SK-N-SH (cell line): Measurements from ENCODE around the gene PSMD3. TPM values are rescaled to one million over a fixed set of nuclear protein-coding genes. Genes with fewer than 3 reads are reported as not detected.
A peak's percentile ranks its signal among the peaks of the same experiment; 100 is the strongest.

Experiments
- CTCF ChIA-PET: fragments of 300-600, 350-600 bp; formaldehyde crosslinking; extraction: SDS; loops from one replicate; lab custom pipeline; 2021; lab: Yijun Ruan, JAX
- POLR2A ChIA-PET: fragments of 350-600 bp; sonication (Branson Sonifier 250); formaldehyde crosslinking; extraction: SDS; loops from one replicate; lab custom pipeline; 2020; ENCODE audit warnings: antibody characterized with exemption, inconsistent platforms; lab: Yijun Ruan, JAX
- DNase-seq: peaks from one replicate; pipeline ENCODE4 v3.0.0; 2012
- H2AFZ ChIP-seq: fragments of 200-600 bp; sonication (generic); 2 replicates; pipeline ENCODE4 v1.8.1; 2016; ENCODE audit warnings: antibody characterized with exemption, mild to moderate bottlenecking, low read depth
- H3F3A ChIP-seq: fragments of 200-600 bp; sonication (generic); replicated peaks from 2 replicates; pipeline ENCODE3; 2016; ENCODE audit warnings: antibody characterized with exemption, mild to moderate bottlenecking; ENCODE audit not compliant: insufficient read depth
- H3K27ac ChIP-seq, 2 experiments: fragments of 200-500 bp in 1 of 2; fragments of 200-600 bp in 1 of 2; sonication (Bioruptor generic) in 1 of 2; sonication (generic), shearing (Covaris generic) in 1 of 2; 2 replicates each; pipeline versions ENCODE4 v1.5.1 to v1.6.1; 2014 to 2016; ENCODE audit warnings: low read depth in 2 of 2, inconsistent platforms in 1 of 2, low read length in 1 of 2, mild to moderate bottlenecking in 1 of 2, mixed read lengths in 1 of 2
- H3K27me3 ChIP-seq: fragments of 200-600 bp; sonication (generic), shearing (Covaris generic); 2 replicates; pipeline ENCODE4 v1.6.1; 2016; ENCODE audit warnings: mixed run types; ENCODE audit not compliant: insufficient read depth
- H3K36me3 ChIP-seq, 2 experiments: fragments of 200-500 bp in 1 of 2; fragments of 200-600 bp in 1 of 2; sonication (Bioruptor generic) in 1 of 2; sonication (generic) in 1 of 2; replicated peaks in 1 of 2; 2 replicates each; pipeline versions ENCODE3 to v1.5.1; 2014 to 2016; ENCODE audit warnings: low read length in 1 of 2, mild to moderate bottlenecking in 1 of 2; ENCODE audit not compliant: insufficient read depth in 2 of 2, control insufficient read depth in 1 of 2
- H3K4me1 ChIP-seq, 2 experiments: fragments of 200-500 bp in 1 of 2; fragments of 200-600 bp in 1 of 2; sonication (Bioruptor generic) in 1 of 2; sonication (generic), shearing (Covaris generic) in 1 of 2; 2 replicates each; pipeline versions ENCODE4 v1.5.1 to v1.6.1; 2014 to 2016; ENCODE audit warnings: low read depth in 1 of 2, low read length in 1 of 2, mixed run types in 1 of 2; ENCODE audit not compliant: insufficient read depth in 2 of 2, control insufficient read depth in 1 of 2
- H3K4me2 ChIP-seq: fragments of 200-600 bp; sonication (generic), shearing (Covaris generic); 2 replicates; pipeline ENCODE4 v1.6.1; 2017; ENCODE audit warnings: mixed run types
- H3K4me3 ChIP-seq, 2 experiments: fragments of 200-500 bp in 1 of 2; fragments of 200-600 bp in 1 of 2; sonication (Bioruptor generic) in 1 of 2; sonication (generic), shearing (Covaris generic) in 1 of 2; 2 replicates each; pipeline versions ENCODE4 v1.5.1 to v1.8.1; 2014 to 2016; ENCODE audit warnings: low read depth in 2 of 2, inconsistent platforms in 1 of 2, low read length in 1 of 2, mild to moderate bottlenecking in 1 of 2, mixed read lengths in 1 of 2, moderate library complexity in 1 of 2
- H3K79me2 ChIP-seq: fragments of 200-600 bp; sonication (generic); 2 replicates; pipeline ENCODE4 v1.8.1; 2017; ENCODE audit warnings: mild to moderate bottlenecking; ENCODE audit not compliant: insufficient read depth
- H3K9ac ChIP-seq: fragments of 200-600 bp; sonication (generic); 2 replicates; pipeline ENCODE4 v1.6.1; 2017; ENCODE audit warnings: mixed run types
- H3K9me2 ChIP-seq: fragments of 200-600 bp; sonication (generic); 2 replicates; pipeline ENCODE4 v1.6.1; 2017; ENCODE audit warnings: mixed run types
- H3K9me3 ChIP-seq: fragments of 200-600 bp; sonication (generic); 2 replicates; pipeline ENCODE4 v1.6.1; 2017; ENCODE audit warnings: mixed run types, mild to moderate bottlenecking, moderate library complexity
- H4K20me1 ChIP-seq: fragments of 200-600 bp; sonication (generic); 2 replicates; pipeline ENCODE4 v1.6.1; 2017; ENCODE audit warnings: mild to moderate bottlenecking, mixed run types; ENCODE audit not compliant: insufficient read depth
- CTCF ChIP-seq: fragments of 200-600 bp; sonication (generic); IDR thresholded peaks from 2 replicates; pipeline ENCODE4 v1.6.1; 2017; ENCODE audit warnings: antibody characterized with exemption, mild to moderate bottlenecking, moderate library complexity
- ELF1 ChIP-seq: IDR thresholded peaks from 2 replicates; pipeline ENCODE4 v1.4.0; 2012
- EP300 ChIP-seq, 2 experiments: IDR thresholded peaks; 2 replicates each; pipeline versions ENCODE4 v1.4.0 to v1.6.1; 2012; ENCODE audit warnings: borderline replicate concordance in 1 of 2, low read depth in 1 of 2, low read length in 1 of 2
- EZH2phosphoT487 ChIP-seq: fragments of 200-600 bp; sonication (generic); IDR thresholded peaks from 2 replicates; pipeline ENCODE4 v1.6.1; 2017; ENCODE audit warnings: low read depth, mixed run types, mild to moderate bottlenecking, antibody characterized with exemption, moderate library complexity, borderline replicate concordance
- FOSL2 ChIP-seq: IDR thresholded peaks from 2 replicates; pipeline ENCODE4 v1.4.0; 2012; ENCODE audit warnings: low read depth, mild to moderate bottlenecking, moderate library complexity, borderline replicate concordance
- FOXJ3 ChIP-seq: sonication (generic); formaldehyde crosslinking; IDR thresholded peaks from 2 replicates; pipeline ENCODE4 v1.5.1; 2020; ENCODE audit warnings: mild to moderate bottlenecking, missing genetic modification reagents
- FOXM1 ChIP-seq: IDR thresholded peaks from 2 replicates; pipeline ENCODE4 v1.4.0; 2012; ENCODE audit warnings: low read depth, mild to moderate bottlenecking
- GABPA ChIP-seq: IDR thresholded peaks from 2 replicates; pipeline ENCODE4 v1.4.0; 2012; ENCODE audit warnings: low read depth, mild to moderate bottlenecking
- GATA2 ChIP-seq: sonication (generic); formaldehyde crosslinking; IDR thresholded peaks from 2 replicates; pipeline ENCODE4 v1.5.0; 2020; ENCODE audit warnings: mild to moderate bottlenecking, missing genetic modification reagents
- JUND ChIP-seq: IDR thresholded peaks from 2 replicates; pipeline ENCODE4 v1.4.0; 2012
- MEF2A ChIP-seq: IDR thresholded peaks from 2 replicates; pipeline ENCODE4 v1.4.0; 2012; ENCODE audit warnings: low read depth, borderline replicate concordance
- NFIC ChIP-seq: IDR thresholded peaks from 2 replicates; pipeline ENCODE4 v1.4.0; 2012; ENCODE audit warnings: borderline replicate concordance
- POLR2AphosphoS5 ChIP-seq: IDR thresholded peaks from 2 replicates; pipeline ENCODE4 v1.6.1; 2012; ENCODE audit warnings: low read depth, low read length
- RCOR1 ChIP-seq: fragments of 150-350 bp; IDR thresholded peaks from 2 replicates; pipeline ENCODE4 v1.6.1; 2017; ENCODE audit warnings: antibody characterized with exemption, low read length
- REST ChIP-seq: IDR thresholded peaks from 2 replicates; pipeline ENCODE4 v1.6.1; 2012; ENCODE audit warnings: mild to moderate bottlenecking, low read depth, low read length, moderate library complexity
- RXRA ChIP-seq: IDR thresholded peaks from 2 replicates; pipeline ENCODE4 v1.4.0; 2012; ENCODE audit warnings: low read depth, mild to moderate bottlenecking, borderline replicate concordance
- SIN3A ChIP-seq: IDR thresholded peaks from 2 replicates; pipeline ENCODE4 v1.6.1; 2012; ENCODE audit warnings: low read depth, mild to moderate bottlenecking, low read length, moderate library complexity, borderline replicate concordance
- TAF1 ChIP-seq: IDR thresholded peaks from 2 replicates; pipeline ENCODE4 v1.6.1; 2012; ENCODE audit warnings: low read depth, mild to moderate bottlenecking, low read length, moderate library complexity, borderline replicate concordance
- USF2 ChIP-seq: fragments of 150-350 bp; IDR thresholded peaks from 2 replicates; pipeline ENCODE4 v1.6.1; 2017; ENCODE audit warnings: antibody characterized with exemption, low read length, low read depth, borderline replicate concordance
- WGBS: methylation state at CpG from one replicate; pipeline ENCODE4 v1.1.6; 2017; ENCODE audit warnings: low lambda C conversion rate; 5-methylcytosine and 5-hydroxymethylcytosine counted together
- polyA plus RNA-seq, 3 experiments: library from polyadenylated mRNA; depleted of rRNA; stranded (reverse); fragments of >200 nt; gene quantifications; 2 replicates each; pipeline ENCODE4 v1.2.3, GENCODE V29; 2012

PSMD3 gene
- polyA plus RNA-seq, 1 of the 3 experiments (the other 2 are of a cell fraction): 104 TPM

GRCh38 chr17:39938140-39938869, 42.3 kb upstream of the PSMD3 start:
- no peak overlapping the region for H3K4me2 ChIP-seq
- no peaks in the 10 kb centered on the region for H3K79me2 ChIP-seq
- H2AFZ ChIP-seq: no peak overlapping the region
- no peak overlapping the region for H3K4me3 ChIP-seq
- peaks cover 9 to 14% of the 10 kb centered on the region in 2 experiments; a peak in 2 of 4 replicates for H3K4me1 ChIP-seq
- H3K9me2 ChIP-seq: no peaks in the 10 kb centered on the region
- CTCF ChIA-PET: interaction anchor here (0.6 to 4.8 kb wide), 7 partner anchors 11 to 65 kb away, joined by 3 to 33 read pairs (median 13); partner anchors contain the start of genes LRRC3C, ORMDL3 and PSMD3
- TF ChIP-seq MEF2A: no peak
- no peak for TF ChIP-seq GATA2 (CRISPR knock-in tag)
- no peak for TF ChIP-seq RXRA
- no peak for TF ChIP-seq FOSL2
- TF ChIP-seq JUND: no peak
- TF ChIP-seq SIN3A: no peak
- no peak for TF ChIP-seq FOXM1
- TF ChIP-seq TAF1: no peak
- no peak for TF ChIP-seq EP300 (IDR thresholded peaks at IDR 0.05; ENCODE audit: borderline replicate concordance in 1 of 2, low read depth in 1 of 2, low read length in 1 of 2)
- no peak for TF ChIP-seq RCOR1
- TF ChIP-seq USF2: no peak
- no peak for TF ChIP-seq ELF1
- TF ChIP-seq NFIC: no peak
- TF ChIP-seq GABPA: no peak
- TF ChIP-seq POLR2AphosphoS5: no peak
- TF ChIP-seq FOXJ3 (CRISPR knock-in tag): no peak
- no peaks in the 10 kb centered on the region for H3K36me3 ChIP-seq
- H4K20me1 ChIP-seq: no peaks in the 10 kb centered on the region
- H3K9me3 ChIP-seq: no peaks in the 10 kb centered on the region
- peaks cover 23% of the 10 kb centered on the region for H3F3A ChIP-seq
- no peaks in the 10 kb centered on the region for H3K27me3 ChIP-seq
- 94% methylated on average over 8 of the region's 8 CpGs for WGBS
- DNase-seq: no peak
- H3K27ac ChIP-seq: no peak overlapping the region
- POLR2A ChIA-PET: interaction anchor here (0.6 to 1.4 kb wide), 2 partner anchors 11 to 27 kb away, joined by 3 to 5 read pairs; partner anchors contain the start of genes LRRC3C and ORMDL3
- no peak overlapping the region for H3K9ac ChIP-seq

GRCh38 chr17:39939106-39939505, 41.5 kb upstream of the PSMD3 start:
- H3K27ac ChIP-seq: peak overlapping the region; percentile 36 to 93; a peak in 3 of 4 replicates
- peak overlapping the region; percentile 32; the same call in 1 of the 2 replicates for H2AFZ ChIP-seq
- no peak for DNase-seq
- no peaks in the 10 kb centered on the region for H3K79me2 ChIP-seq
- peaks cover 9 to 14% of the 10 kb centered on the region in 2 experiments; a peak in 2 of 4 replicates for H3K4me1 ChIP-seq
- CTCF ChIA-PET: interaction anchor here (0.6 to 4.8 kb wide), 15 partner anchors 10 to 316 kb away, joined by 3 to 33 read pairs (median 5); partner anchors contain the start of genes GSDMA, LRRC3C, ORMDL3 and PSMD3
- H3K9me3 ChIP-seq: no peaks in the 10 kb centered on the region
- POLR2A ChIA-PET: interaction anchor here (1.4 to 1.5 kb wide), 2 partner anchors 12 to 41 kb away, joined by 3 to 5 read pairs; partner anchors contain the start of genes LRRC3C, ORMDL3 and PSMD3
- peak overlapping the region; percentile 75 for H3K4me2 ChIP-seq
- peak overlapping the region; percentile 69; the same call in 1 of the 2 replicates for H3K9ac ChIP-seq
- H3F3A ChIP-seq: peaks cover 23% of the 10 kb centered on the region
- H3K27me3 ChIP-seq: no peaks in the 10 kb centered on the region
- no peaks in the 10 kb centered on the region for H3K36me3 ChIP-seq
- 100% methylated on average over 3 of the region's 3 CpGs for WGBS
- H4K20me1 ChIP-seq: no peaks in the 10 kb centered on the region
- H3K4me3 ChIP-seq: peak overlapping the region in 1 of 2 experiments; percentile 40; a peak in 1 of 4 replicates
- H3K9me2 ChIP-seq: no peaks in the 10 kb centered on the region
- no peak for TF ChIP-seq GATA2 (CRISPR knock-in tag)
- no peak for TF ChIP-seq REST
- TF ChIP-seq EZH2phosphoT487: no peak
- TF ChIP-seq CTCF: no peak
- no peak for TF ChIP-seq EP300 (IDR thresholded peaks at IDR 0.05; ENCODE audit: borderline replicate concordance in 1 of 2, low read depth in 1 of 2, low read length in 1 of 2)
- no peak for TF ChIP-seq NFIC
- no peak for TF ChIP-seq RCOR1
- no peak for TF ChIP-seq TAF1
